GM18526 (cell line): ENCODE results near the gene PEX3.

Experiments
- POLR2A ChIP-seq: IDR thresholded peaks from 3 replicates; pipeline ENCODE4 v1.6.1; 2011; ENCODE audit not compliant: insufficient read length; ENCODE audit errors: extremely low read depth

PEX3 gene

GRCh38 chr6:143516690-143517446 lies 66.3 kb downstream of the PEX3 start:
- no peak for TF ChIP-seq POLR2A

GRCh38 chr6:143517447-143517773 lies 66.8 kb downstream of the PEX3 start:
- no peak for TF ChIP-seq POLR2A

DNA sequence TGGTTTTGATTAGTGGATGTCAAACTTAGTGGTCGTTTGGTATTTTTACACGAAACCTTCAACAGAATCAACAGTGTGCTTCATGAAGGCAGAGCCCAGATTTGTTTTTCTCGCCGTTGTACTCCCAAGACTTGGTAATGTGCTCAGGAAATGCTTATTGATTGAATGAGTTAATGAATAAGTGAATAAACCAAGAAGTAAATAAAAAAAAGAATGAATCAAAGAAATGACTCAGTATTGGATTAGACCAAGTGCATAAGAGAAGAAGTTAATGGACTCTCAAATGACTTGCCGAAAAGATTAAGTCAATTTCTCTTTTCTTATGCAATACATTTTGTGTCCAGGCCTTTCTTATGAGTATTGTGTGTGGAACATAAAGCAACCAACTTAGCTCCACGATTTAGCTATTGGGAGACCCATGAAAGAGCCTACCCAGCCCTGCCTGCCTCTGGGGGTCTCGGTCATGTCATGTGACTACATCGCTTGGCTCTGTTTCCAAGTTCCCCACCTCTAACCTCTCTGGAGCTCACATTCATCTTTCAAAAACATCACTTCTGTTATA lies 71.5 kb downstream of the PEX3 start:
- no peak for TF ChIP-seq POLR2A

GRCh38 chr6:143525356-143525755 lies 74.8 kb downstream of the PEX3 start:
- TF ChIP-seq POLR2A, result no peak

DNA sequence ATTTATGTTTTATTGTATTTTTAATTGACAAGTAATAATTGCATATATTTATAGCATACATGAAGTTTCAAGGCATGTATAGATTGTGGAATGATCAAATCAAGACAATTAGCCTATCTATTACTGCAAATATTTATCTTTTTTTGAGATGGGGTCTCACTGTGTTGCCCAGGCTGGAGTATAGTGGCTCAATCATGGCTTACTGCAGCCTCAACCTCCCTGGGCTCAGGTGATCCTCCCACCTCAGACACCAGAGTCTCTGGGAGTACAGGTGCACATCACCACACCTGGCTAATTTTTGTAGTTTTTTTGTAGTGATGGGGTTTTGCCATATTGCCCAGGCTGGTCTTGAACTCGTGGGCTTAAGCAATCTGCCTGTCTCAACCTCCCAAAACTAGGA lies 77.1 kb downstream of the PEX3 start:
- no peak for TF ChIP-seq POLR2A

DNA sequence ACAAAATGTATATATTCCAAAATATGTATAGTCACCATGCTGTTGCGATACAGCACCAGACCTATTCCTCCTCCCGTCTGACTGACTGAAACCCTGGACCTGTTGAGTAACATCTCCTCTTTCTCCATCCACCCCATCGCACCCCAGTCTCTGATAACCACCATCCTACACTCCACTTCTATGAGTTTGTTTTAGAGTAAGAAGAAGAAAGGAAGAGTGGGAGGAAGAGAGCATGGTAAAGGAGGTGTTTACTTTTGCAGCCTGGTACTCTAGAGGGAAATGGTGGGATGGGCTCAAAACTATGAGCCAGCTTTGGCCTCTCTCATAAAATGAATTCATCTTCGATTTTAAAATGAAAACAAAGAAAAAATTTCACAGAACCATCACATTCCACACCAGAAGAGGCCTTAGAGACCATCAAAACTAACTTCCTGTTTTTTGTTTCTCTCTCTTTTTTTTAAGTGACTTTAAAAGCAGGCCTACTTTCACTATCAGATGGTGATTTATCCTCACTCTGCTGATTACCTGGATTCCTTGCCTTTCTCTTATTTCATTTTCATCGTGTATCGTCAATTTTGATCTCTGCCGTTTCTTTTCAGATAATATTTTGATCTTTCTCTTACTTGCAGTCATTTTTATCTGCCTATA lies 77.7 kb downstream of the PEX3 start:
- no peak for TF ChIP-seq POLR2A

DNA sequence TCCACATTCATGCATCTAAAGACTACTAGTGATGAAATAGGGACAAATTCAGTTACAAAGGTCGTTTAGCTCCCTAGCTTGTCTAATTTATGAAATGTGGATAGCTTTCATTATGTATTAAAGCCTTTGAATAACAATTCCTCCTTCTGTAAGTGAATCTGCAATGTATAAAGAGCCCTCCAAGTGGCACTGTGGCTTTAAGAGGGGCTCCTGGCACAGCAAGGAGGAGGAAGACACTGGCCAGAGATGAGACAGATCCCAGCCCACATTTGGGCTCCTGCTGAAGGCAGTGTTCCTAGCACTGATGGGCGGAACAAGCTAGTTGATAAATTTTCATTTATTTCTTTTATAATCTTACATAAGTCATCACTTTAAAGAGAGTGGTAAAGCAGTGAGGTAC lies 78.5 kb downstream of the PEX3 start:
- no peak for TF ChIP-seq POLR2A

DNA sequence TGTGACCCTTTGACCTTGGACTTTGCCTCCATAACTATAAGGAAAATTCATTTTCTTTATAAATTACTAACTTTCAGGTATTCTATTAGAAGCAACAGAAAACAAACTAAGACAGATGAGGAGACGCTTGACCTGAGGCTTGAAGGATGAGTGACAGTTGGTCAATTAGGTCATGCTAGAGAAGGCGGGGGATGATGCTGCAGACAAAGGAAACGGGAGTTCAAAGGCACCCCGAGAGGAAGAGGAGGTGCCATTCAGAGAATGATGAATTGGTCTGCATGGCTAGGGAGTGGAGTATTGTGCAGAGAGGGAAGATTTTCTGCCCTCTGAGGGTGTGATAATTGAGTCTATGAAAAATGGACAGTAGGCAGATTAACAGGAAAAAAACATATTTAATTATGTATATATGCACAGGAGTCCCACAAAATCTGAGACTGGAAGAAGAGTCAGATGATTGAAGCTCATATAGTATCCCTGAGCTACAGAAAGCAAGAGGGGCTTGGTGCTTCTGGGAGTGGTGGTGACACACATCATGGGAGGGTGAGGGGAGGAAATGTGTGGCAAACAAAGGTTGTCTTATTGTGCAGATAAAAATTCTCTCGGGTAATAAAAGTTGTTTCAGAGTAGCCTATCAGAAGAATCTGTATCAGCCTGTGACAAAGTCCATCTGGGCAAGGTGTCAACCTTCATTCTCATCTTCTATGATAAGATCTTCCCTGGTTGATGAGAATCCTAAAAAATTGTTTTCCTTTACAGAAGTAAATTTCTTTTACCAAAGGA lies 81.3 kb downstream of the PEX3 start:
- no peak for TF ChIP-seq POLR2A

DNA sequence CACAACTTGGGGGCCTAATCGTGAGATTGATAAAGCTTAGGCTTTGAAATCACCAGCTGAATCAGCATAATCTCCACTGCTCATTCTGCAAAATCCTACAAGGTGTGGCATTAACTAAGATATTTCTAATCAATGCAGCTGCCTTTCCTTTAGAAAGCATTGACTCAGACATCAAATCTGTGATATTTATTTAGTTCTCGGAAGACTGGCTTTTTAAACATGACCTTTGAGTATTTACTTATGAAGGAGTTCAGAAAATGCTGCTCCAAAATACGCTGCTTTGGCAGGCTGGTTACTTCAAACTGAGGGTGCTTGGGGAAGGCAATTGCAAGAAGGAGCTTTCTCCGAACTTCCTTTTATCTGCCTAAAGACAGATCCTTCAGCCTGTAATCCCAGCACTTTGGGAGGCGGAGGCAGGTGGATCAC lies 84.6 kb downstream of the PEX3 start:
- TF ChIP-seq POLR2A, result no peak

- TF ChIP-seq POLR2A, result no peak
These were observed 85.9 kb downstream of the PEX3 start for GRCh38 chr6:143536461-143536865.

DNA sequence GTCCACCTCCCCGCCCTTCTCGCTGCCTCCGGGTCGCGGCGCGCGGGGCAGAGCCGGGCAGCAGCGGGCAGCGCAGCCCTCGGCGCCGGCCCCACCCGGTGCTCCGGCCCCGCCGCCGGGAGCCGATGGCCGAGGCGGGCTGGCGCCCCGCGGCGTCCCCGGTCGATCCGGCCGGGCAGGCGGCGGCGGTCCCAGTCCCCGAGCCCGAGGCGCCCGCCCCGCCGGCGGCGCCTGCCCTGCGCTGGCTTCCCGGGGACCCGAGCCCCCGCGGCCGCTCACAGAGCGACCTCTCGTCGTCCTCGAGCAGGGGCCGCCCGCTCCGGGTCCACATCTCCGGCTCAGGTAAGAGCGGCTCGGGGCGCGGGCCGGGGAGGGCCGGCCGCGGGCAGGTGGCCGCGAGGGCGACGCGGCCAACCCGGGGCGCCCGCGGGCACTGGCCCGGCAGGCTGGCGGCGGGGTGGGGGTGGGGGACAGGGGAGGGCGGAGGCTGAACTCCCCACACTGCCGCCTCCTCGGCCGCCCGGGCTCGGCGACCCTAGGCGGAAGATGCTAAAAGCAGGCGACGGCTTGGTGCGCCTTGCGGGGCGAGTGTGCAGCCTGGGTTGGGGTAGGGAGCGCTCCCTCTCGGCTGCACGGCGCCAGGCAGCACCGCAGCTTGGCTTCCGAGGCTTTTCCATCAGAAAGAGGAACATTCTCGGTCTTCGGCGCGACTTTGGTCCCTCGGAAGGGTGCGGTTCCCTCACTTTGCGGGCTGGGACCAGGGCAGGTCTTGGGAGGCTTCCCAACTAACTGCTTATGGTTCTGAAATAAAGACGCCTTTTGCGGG lies 86.5 kb downstream of the PEX3 start:
- no peak for TF ChIP-seq POLR2A

DNA sequence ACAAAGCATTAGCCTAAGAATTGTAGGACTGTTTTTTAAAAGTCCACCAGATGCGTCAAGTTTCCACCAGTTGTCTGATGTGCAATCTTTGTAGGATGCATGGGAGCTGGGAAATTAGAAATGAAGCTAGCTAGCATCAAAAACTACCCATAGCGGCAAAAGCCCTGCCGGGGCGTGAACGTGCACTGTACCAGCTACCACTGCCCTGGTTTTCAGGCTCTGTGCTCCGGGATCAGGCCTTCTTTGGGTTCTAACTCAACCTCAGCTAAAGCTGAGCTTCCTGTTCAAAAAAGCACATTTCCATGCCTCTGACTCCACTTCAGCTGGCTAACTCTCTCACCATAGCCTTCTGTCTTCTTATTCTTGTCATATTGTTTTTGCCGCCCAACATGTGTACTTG lies 87.8 kb downstream of the PEX3 start:
- no peak for TF ChIP-seq POLR2A

- no peak for TF ChIP-seq POLR2A
These were observed 88.5 kb downstream of the PEX3 start for GRCh38 chr6:143539106-143539505.

DNA sequence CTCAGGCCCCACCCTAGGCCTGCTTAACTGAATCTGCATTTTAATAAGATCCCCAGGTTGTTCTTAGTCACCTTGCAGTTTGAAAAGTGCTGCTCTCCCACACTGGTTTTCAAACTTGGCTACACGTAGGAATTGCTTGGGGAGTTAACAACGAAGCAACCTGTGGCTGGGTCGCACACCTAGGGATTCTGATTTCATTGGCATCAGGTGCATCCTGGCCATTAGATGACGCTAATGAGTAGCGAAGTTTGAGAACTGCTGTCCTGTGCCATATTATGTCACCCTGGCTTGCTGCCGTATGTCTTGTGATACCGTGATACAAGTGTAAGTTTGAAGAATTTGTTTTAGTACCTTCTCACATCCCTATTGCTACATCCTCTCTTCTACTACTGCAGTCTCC lies 89.1 kb downstream of the PEX3 start:
- TF ChIP-seq POLR2A, result no peak

DNA sequence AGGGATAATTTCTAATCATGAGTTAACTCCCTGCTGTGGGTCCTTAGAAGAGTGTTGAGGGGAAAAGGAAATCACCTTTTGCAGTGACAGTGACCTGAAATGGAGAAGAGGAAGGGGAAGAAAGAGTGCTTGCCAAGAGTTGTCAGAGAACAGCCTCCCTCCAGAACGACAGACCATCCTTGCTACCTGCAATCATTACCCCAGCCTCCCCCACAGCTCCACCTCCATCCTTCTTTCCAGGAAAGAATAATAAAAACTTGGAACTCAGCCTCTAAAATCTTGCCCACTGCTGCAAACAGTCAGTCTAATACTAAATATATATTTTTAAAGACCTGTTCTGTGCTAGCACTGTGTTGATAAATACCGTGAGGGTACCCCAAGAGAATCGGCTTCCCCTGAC lies 89.6 kb downstream of the PEX3 start:
- TF ChIP-seq POLR2A, result no peak
